Panc1 (cell line): ENCODE results near the gene EIF2AK2. TPM values are rescaled to one million over a fixed set of nuclear protein-coding genes. Genes with fewer than 3 reads are reported as not detected.

ENCODE experiments used
- ATAC-seq: fragments of 200-7000 bp; cut with Tn5 transposase; 2 replicates; pipeline ENCODE4 v1.9.1; 2020; ENCODE audit warnings: mild to moderate bottlenecking, moderate library complexity
- BruUV-seq: library from RNA; stranded (reverse); fragments of 400-500 nt; replicated peaks from 2 replicates; lab custom pipeline; 2021; lab: Mats Ljungman, UMichigan
- CTCF ChIA-PET: fragments of 300-600 bp; sonication (Branson Sonifier 250); formaldehyde crosslinking; loops from one replicate; lab custom pipeline; 2022; ENCODE audit warnings: antibody characterized with exemption; lab: Charles Lee
- POLR2A ChIA-PET: fragments of 300-600 bp; sonication (Branson Sonifier 250); formaldehyde crosslinking; loops from one replicate; lab custom pipeline; 2022; ENCODE audit warnings: antibody characterized with exemption; lab: Charles Lee
- DNase-seq: peaks from one replicate; pipeline ENCODE4 v3.0.0-alpha.2; 2010; ENCODE audit warnings: low read depth, low spot score
- H3K27ac ChIP-seq: 2 replicates; pipeline ENCODE4 v1.5.1; 2011; ENCODE audit warnings: mild to moderate bottlenecking, low read length, inconsistent platforms
- H3K27me3 ChIP-seq: fragments of 200-500 bp; sonication (Bioruptor generic); 2 replicates; pipeline ENCODE4 v1.6.0; 2014; ENCODE audit warnings: low read length, inconsistent platforms; ENCODE audit not compliant: control insufficient read depth, insufficient read depth
- H3K36me3 ChIP-seq: fragments of 200-500 bp; sonication (Bioruptor generic); 2 replicates; pipeline ENCODE4 v1.5.1; 2014; ENCODE audit warnings: inconsistent platforms, mild to moderate bottlenecking, low read length, moderate library complexity; ENCODE audit not compliant: control insufficient read depth, insufficient read depth
- H3K4me1 ChIP-seq: 2 replicates; pipeline ENCODE4 v1.5.1; 2011; ENCODE audit warnings: inconsistent platforms, mild to moderate bottlenecking, low read length, moderate library complexity; ENCODE audit not compliant: control insufficient read depth, insufficient read depth
- H3K4me3 ChIP-seq, 2 experiments: 2 replicates each; pipeline ENCODE4 v1.5.1; 2011 to 2012; ENCODE audit warnings: low read depth in 2 of 2, low read length in 2 of 2, mild to moderate bottlenecking in 2 of 2, inconsistent platforms in 1 of 2, moderate library complexity in 1 of 2
- H3K9me3 ChIP-seq: fragments of 200-500 bp; sonication (Bioruptor generic); 2 replicates; pipeline ENCODE4 v1.5.1; 2014; ENCODE audit warnings: low read depth, mild to moderate bottlenecking, inconsistent platforms, low read length, moderate library complexity; ENCODE audit not compliant: control insufficient read depth, insufficient read depth
- POLR2AphosphoS5 ChIP-seq: IDR thresholded peaks from 2 replicates; pipeline ENCODE4 v1.6.1; 2012; ENCODE audit warnings: mild to moderate bottlenecking, low read depth, low read length, moderate library complexity
- SIN3A ChIP-seq: IDR thresholded peaks from 2 replicates; pipeline ENCODE4 v1.6.1; 2012; ENCODE audit warnings: low read depth, mild to moderate bottlenecking, low read length, moderate library complexity, borderline replicate concordance; ENCODE audit not compliant: insufficient read depth
- TCF7L2 ChIP-seq: IDR thresholded peaks from 2 replicates; pipeline ENCODE4 v1.6.1; 2011; ENCODE audit warnings: mild to moderate bottlenecking, low read depth, low read length, inconsistent platforms
- in situ Hi-C: cut with HindIII; loops from 2 replicates; pipeline ENCODE4 v1.10.0; 2016; ENCODE audit warnings: low sequenced_read_pairs, low pct_unique_long_range_greater_than_20kb
- intact Hi-C: fragments of 100-400 bp; cut with micrococcal nuclease; formaldehyde crosslinking; loops from one replicate; pipeline ENCODE4 v1.10.0; 2022; ENCODE audit not compliant: unreplicated experiment
- total RNA-seq: library from RNA; stranded (reverse); gene quantifications from one replicate; pipeline ENCODE4 v1.2.1, GENCODE V29; 2021; ENCODE audit not compliant: unreplicated experiment
- TF ChIP-seq, protein P1 (sequence below), 2 experiments: IDR thresholded peaks; 2 replicates each; pipeline ENCODE4 v1.6.1; 2011 to 2012; ENCODE audit warnings: low read depth in 2 of 2, control low read depth in 1 of 2, low read length in 1 of 2, mild to moderate bottlenecking in 1 of 2, moderate library complexity in 1 of 2; ENCODE audit not compliant: insufficient read depth in 1 of 2
- TF ChIP-seq, protein P2 (sequence below): fragments of 450-650 bp; IDR thresholded peaks from 2 replicates; pipeline ENCODE4 v1.5.1; 2017; ENCODE audit warnings: mild to moderate bottlenecking

EIF2AK2 gene
- total RNA-seq, 1 experiment from 2014 or later: 44.3 TPM

DNA sequence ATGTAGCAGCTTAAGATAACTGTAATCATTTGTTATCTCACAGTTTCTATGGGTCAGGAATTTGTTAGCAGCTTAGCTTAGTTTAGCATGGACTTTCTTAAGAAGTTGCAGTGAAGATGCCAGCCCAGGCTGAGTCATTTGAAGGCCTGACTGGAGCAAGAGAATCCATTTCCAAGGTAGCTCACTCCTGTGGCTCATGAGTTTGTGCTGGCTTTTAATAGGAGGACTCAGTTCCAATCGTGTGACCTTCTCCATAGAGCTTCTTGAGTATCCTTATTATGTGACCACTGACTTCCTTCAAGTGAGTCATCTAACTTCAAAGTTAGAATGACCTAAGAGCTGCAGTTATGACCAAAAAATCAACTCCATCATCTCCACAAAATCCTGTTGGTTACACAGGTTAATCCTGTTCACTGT, 71.0 kb downstream of the EIF2AK2 start:
- CTCF ChIA-PET: no interaction called here
- intact Hi-C loops: no loop called here
- H3K36me3 ChIP-seq: no peaks in the 10 kb centered on the region; the same call in 1 of the 2 replicates
- no TSS peak for BruUV-seq
- no peaks in the 10 kb centered on the region for H3K27me3 ChIP-seq
- no peaks in the 10 kb centered on the region for H3K9me3 ChIP-seq
- ATAC-seq (no peak), DNase-seq (no peak)
- no peak for TF ChIP-seq TCF7L2
- TF ChIP-seq POLR2AphosphoS5: no peak
- TF ChIP-seq, protein P1, sequence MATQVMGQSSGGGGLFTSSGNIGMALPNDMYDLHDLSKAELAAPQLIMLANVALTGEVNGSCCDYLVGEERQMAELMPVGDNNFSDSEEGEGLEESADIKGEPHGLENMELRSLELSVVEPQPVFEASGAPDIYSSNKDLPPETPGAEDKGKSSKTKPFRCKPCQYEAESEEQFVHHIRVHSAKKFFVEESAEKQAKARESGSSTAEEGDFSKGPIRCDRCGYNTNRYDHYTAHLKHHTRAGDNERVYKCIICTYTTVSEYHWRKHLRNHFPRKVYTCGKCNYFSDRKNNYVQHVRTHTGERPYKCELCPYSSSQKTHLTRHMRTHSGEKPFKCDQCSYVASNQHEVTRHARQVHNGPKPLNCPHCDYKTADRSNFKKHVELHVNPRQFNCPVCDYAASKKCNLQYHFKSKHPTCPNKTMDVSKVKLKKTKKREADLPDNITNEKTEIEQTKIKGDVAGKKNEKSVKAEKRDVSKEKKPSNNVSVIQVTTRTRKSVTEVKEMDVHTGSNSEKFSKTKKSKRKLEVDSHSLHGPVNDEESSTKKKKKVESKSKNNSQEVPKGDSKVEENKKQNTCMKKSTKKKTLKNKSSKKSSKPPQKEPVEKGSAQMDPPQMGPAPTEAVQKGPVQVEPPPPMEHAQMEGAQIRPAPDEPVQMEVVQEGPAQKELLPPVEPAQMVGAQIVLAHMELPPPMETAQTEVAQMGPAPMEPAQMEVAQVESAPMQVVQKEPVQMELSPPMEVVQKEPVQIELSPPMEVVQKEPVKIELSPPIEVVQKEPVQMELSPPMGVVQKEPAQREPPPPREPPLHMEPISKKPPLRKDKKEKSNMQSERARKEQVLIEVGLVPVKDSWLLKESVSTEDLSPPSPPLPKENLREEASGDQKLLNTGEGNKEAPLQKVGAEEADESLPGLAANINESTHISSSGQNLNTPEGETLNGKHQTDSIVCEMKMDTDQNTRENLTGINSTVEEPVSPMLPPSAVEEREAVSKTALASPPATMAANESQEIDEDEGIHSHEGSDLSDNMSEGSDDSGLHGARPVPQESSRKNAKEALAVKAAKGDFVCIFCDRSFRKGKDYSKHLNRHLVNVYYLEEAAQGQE (IDR thresholded peaks at IDR 0.05; ENCODE audit: insufficient read depth in 1 of 2, low read depth in 2 of 2, low read length in 1 of 2): no peak
- TF ChIP-seq, protein P2, sequence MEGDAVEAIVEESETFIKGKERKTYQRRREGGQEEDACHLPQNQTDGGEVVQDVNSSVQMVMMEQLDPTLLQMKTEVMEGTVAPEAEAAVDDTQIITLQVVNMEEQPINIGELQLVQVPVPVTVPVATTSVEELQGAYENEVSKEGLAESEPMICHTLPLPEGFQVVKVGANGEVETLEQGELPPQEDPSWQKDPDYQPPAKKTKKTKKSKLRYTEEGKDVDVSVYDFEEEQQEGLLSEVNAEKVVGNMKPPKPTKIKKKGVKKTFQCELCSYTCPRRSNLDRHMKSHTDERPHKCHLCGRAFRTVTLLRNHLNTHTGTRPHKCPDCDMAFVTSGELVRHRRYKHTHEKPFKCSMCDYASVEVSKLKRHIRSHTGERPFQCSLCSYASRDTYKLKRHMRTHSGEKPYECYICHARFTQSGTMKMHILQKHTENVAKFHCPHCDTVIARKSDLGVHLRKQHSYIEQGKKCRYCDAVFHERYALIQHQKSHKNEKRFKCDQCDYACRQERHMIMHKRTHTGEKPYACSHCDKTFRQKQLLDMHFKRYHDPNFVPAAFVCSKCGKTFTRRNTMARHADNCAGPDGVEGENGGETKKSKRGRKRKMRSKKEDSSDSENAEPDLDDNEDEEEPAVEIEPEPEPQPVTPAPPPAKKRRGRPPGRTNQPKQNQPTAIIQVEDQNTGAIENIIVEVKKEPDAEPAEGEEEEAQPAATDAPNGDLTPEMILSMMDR: no peak
- no peak for TF ChIP-seq SIN3A
- H3K4me1 ChIP-seq: peaks cover 18% of the 10 kb centered on the region
- POLR2A ChIA-PET: no interaction called here
- H3K4me3 ChIP-seq: no peak overlapping the region
- no peak overlapping the region for H3K27ac ChIP-seq
- in situ Hi-C loops: no loop called here

DNA sequence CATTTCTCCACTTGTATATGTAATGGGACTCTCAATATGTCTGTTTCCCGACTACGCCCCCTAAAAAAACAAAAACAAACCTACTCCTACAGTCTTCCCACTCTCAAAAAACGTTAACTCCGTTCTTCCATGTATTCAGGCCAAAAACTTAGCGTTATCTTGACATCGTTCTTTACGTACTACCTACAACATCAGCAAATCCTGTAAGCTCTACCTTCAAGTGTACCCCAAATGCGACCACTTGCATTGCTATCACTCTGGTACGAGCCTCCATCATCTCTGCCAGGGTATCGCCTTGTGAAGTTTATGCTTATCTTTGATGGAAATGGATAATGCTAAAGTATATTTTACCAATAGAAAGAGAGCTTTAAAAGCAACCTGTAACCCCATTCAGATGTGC, 72.0 kb downstream of the EIF2AK2 start:
- Histone ChIP-seq H3K27me3 (no peaks in the 10 kb centered on the region), H3K36me3 (no peaks in the 10 kb centered on the region; the same call in 1 of the 2 replicates), H3K4me1 (peaks cover 18% of the 10 kb centered on the region), H3K4me3 (peak overlapping the region; percentile 96 to 98), H3K27ac (peak overlapping the region; percentile 82), H3K9me3 (no peaks in the 10 kb centered on the region)
- DNase-seq (no peak), ATAC-seq (no peak)
- TSS peak; percentile 83 for BruUV-seq
- intact Hi-C loops (no loop called here), in situ Hi-C loops (no loop called here)
- ChIA-PET POLR2A (interaction anchor here (0.5 kb wide), 1 partner anchor 361 kb away, joined by 8 read pairs; no protein-coding TSS in a partner anchor), CTCF (no interaction called here)
- no peak for TF ChIP-seq POLR2AphosphoS5
- TF ChIP-seq, protein P1 (IDR thresholded peaks at IDR 0.05; ENCODE audit: insufficient read depth in 1 of 2, low read depth in 2 of 2, low read length in 1 of 2): no peak
- TF ChIP-seq, protein P2: no peak
